Stimulated activated CD4-positive, alpha-beta T cell treated with anti-CD3 and anti-CD28 coated beads, TNF-alpha, amount 100 ng/mL, for 24 hours (primary cell): Measurements from ENCODE around the gene KIF1A.
"Not testable (repeated sequence)": the region's sequence is repeated elsewhere in the genome, so short reads cannot be mapped to it uniquely, and the experiment has no call there.

ENCODE experiments used
- DNase-seq, 3 experiments: peaks; one replicate each; pipeline ENCODE4 v3.0.0-alpha.2; 2020; ENCODE audit warnings: low read depth in 3 of 3

Gene KIF1A

DNA sequence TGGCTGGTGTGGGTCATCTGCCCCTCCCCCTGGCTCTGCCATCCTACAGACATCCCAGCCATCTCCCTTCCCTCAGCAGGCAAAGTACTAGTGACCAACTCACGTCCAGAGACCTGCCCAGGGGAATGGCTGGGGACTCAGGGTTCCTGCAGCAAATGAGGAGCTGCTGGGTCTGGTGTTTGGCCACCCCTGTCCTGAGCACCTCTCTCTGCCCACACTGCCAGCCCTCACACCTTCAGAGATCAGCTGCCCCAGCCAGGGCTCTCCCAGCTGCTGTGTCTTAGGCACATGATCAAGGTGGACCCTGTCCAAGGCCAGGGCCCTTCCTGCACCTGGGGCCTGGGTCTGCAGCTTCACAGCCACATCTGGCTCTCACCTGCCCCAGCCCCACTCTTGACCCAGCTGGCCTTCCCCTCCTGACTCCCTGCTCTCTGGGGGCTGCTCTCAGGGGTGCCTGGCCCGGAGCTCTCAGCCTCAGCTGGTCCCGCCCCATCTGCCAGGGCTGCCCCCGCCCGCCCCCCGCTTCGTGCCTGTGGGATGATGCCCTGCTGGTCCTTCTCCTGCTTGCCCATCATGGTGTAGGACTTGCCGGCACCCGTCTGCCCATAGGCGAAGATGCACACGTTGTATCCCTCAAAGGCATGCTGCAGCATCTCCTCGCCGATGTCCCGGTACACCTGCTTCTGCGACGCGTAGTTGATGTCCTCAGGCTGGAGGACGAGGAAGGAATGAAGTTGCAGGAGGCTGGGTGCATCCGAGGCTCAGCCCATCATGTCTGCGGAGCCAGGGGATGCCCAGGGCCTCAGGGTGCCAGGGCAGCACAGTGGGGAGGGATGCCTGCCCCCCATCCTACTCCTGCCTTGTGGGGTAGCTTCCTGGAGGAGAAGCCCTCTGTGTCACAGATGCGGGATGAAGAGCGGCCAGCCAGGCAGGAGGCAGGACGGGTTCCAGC lies 32.2 kb downstream of the KIF1A start:
- no peak for DNase-seq

DNA sequence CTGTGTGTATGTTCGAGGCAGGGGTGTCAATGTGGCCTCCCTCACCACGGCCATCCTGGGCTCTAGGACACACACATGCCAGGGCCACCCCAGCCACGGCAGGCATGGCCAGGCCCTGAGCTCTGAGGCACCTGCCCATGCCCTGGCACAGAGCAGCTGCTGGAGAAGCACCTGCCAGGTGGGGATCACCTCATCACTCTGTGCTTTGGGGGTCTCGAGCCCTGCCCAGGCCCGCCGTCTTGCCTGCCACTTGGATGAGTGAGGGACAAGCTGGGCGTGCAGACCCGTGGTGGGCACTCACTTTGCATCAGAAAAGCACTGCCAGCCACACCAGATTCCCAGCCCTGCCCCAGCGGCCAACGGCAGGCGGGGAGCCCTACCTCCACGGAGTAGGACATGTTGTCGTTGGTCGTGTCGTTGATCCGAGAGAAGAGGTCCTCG lies 33.1 kb downstream of the KIF1A start:
- DNase-seq, result no peak

DNA sequence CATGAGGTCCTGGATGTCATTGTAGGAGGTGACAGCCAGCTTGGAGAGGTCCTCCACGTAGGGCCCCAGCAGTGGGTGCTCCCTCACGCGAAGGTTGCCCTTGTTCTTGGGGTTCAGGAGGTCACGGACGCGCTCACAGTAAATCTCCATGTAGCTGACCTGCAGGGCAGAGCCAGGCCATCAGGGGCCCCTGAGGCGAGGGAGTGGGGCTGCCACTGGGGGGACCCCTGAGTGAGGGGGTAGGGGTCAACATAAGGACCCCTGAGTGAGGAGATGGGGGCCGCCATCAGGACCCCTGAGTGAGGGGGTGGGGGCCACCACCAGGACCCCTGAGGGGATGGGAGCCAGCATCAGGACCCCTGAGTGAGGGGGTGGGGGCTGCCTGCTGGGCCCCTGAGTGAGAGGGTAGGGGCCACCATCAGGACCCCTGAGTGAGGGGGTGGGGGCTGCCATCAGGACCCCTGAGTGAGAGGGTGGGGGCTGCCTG lies 33.6 kb downstream of the KIF1A start:
- DNase-seq, result no peak

DNA sequence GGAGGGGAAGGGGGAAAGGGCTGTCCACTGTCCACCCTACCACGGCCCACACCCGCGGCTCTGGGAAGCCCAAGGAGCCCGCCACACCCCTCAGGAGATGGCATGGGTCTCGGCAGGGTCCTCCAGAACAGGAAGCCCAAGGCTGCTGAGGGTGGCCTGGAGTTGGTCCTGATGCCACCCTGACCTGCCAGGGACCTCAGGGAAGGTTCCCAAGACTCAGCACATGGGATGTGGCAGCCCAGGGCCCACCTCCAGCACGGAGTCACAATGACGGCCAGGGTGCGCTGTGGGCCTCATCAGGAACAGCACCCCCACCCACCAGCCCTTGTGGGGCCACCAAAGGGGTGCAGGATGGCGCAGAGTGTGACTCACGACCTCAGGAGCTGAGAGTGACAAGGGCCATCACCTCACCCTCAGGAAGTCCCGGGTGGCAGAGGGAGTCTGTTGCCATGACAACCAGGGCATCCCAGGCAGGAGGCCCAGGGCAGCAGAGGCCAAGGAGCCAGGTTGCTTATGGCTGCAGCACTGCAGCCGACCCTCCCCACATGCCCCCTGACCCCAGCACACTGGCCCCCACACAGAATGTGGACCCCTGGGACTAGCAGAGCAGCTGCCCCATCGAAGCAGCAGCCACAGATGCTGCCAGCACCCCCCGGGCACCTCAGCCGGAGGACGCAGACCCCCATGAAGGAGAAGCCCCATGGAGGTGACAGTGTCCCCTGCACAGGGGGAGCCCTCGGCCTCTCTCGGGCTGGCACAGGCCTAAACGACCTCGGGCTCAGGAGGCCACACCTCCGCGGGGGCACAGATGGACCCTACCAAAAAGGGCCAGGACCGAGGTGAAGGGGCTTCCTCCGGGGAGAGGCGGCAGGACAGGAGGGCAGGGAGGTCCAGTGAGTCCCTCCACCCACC lies 34.3 kb downstream of the KIF1A start:
- no peak for DNase-seq

DNA sequence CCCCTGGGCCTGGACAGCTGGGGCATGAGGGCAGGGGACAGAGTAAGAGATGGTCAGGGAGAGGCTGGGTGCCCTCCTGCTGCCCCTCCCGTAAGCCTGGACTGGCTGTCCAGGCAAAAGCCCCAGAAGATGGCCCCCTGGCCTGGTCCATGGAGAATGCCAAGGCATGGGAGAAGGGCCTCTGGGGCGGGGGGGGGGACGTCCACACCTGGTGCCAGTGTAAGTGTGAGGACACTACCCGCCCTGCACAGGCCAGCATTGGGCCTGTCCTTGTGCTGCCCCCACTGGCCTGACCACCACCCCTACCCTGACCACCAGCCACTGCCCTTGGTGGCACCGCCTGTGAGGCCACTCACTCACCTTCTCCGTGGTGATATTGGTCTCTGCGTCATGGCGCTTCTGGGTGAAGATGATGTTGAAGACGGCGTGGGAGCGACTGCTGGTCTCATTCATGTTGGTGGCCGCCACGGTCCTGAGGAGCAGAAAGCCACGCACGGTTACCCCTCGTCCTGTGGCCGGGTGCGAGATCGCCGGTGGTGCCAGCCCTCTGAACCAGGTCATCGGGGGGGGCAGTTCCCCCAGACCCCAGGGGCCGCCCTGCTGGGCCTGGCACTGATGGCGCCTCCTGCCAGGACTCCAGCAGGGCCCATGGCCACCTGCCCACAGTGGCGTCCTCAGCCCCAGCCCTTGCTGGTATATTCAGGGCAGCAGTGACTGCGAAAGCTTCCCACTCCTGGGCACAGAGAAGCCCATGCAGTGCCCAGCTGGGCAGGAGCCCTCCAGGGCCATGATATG lies 35.2 kb downstream of the KIF1A start:
- no peak for DNase-seq

DNA sequence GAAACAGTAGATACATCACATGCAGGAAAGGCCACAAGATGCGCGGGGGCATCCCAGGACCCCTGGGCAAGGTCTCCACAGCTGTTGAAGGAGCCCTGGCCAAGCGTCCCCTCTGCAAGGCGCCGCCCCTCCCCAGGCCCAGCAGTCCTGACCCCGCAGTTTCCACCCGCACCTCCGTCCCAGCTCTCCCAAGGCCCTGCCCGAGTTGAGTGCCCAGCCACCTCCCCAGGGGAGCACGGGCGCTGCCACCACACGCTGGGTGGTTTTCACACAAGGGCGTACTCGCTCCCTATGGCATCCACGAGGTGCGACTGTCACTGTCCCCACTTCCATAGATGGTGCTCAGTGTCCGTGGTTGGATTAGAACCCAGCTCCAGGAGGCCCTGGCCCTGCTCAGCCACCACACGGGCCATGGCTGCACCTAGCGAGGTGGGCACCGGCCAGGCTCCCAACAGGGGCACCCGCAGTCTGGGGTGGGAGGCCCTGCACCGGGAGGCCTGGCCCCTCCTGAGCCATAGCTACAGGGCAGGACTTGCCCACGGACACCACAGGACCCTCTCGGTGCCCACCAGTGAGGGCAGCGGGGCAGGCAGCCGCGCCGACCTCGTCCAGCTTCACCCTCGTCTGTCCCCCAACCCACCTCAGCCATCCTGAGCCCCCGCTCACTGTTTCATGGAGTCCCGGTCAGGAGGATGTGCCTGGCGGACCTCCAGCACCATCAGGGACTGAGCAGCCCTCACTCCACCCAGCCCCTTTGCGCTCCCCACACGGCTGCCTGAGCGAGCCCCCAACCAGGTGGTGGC lies 36.0 kb downstream of the KIF1A start:
- DNase-seq, result no peak

DNA sequence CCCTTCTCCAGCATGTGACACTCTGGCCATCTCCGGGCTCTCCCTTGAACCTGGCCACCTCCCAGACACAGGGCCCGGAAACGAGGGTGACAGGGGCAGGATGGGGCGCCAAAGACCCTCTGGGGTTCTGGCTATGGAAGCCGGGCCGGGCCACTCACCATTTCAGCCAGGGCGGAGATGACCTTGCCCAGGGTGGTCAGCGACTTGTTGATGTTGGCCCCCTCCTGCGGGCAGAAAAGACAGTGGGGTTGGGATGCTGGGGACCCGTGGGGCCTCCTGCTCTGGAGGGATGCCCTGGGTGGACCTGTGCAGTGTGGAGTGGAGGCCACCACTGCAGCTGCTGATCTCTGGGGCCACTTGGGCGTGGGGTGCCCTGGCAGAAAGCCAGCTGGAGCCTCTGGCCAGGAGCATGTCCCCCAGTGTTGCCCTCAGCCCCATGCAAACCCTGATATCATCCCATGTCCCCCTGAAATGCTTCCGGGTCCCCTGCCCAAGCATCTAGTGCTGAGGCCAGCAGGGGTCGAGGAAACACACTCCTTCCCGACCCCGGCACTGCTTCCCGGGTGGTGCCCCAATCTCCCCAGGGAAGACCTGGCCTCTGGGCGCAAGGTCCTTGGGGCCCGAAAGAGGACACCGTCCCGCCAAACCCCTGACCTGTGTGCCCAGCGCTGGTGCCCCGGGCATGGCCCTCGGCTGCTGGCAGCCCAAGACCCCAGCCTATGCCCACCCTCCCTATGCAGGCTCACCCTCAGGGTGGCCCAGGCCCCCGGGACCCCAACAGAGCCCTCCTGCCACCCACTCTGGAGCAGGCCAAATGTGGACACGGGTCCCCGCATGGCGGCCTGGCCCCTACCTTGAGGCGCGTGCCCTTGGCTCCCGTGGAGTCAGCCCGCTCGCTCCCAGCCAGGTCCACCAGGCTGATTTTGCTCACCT lies 36.9 kb downstream of the KIF1A start:
- no peak for DNase-seq

DNA sequence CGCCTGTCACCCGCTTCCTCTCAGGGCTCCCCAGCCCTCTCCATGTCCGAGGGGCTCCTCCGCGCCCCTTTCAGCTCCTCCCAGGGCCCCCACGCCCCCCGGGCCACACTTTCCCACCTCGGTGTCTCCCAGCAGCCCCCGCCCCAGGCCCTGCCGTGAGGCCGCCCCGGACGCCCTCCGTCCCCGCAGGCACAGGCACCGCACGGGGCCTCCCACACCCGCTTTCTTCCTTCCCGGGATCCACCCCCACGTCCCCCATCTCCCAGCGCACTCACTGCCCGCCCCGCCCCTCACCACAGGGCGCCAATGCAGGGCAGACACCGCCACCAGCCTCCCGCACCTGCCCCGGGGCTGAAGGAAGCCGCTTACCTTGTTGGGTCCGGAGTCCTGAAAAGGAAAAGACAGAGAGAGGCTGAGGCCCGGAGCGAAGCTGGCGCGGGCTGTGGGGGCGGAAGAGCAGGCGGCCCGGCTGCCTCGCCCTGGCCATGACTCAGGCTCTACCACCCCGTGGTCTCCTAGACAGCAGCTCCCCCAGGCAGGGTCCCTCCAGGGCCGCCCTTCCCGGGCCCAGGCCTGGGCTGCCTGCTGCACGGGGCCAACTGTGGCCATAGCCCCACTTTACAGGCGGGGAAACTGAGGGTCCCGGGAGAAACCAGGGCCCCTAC lies 37.7 kb downstream of the KIF1A start:
- no peak for DNase-seq

DNA sequence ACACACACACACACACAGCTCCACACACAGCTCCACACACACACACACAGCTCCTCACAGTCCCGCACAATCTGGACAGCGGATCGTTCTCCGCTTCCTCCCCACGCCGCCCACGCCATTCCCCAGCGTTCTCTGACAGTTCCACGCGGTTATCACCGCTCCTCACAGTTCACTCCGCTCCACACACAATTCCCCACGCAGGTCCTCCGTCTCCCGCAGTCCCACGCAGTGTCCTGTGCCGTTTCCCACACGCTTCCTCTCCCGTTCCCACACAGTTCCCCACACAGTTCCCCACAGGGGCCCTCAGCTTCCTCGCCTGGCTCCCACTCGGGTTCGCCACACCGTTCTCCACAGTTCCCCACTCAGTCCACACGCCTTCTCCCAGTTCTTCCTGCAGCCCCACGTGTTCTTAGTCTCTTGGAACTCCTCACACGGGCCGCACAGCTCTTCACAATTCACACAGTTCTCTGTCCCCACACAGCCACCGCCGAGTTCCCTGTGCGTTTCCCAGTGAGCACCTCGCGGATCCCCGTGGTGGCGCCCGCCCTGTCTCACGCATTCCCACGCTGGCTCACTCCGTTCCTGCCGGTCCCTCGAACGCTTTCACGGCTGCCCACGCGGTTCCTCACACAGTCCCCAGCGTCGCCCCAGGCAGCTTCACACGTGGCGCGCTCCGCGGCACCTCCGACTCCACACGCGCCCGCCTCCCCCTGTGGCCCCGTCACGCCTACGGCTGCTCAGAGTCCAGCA lies 38.4 kb downstream of the KIF1A start:
- DNase-seq, result no peak

DNA sequence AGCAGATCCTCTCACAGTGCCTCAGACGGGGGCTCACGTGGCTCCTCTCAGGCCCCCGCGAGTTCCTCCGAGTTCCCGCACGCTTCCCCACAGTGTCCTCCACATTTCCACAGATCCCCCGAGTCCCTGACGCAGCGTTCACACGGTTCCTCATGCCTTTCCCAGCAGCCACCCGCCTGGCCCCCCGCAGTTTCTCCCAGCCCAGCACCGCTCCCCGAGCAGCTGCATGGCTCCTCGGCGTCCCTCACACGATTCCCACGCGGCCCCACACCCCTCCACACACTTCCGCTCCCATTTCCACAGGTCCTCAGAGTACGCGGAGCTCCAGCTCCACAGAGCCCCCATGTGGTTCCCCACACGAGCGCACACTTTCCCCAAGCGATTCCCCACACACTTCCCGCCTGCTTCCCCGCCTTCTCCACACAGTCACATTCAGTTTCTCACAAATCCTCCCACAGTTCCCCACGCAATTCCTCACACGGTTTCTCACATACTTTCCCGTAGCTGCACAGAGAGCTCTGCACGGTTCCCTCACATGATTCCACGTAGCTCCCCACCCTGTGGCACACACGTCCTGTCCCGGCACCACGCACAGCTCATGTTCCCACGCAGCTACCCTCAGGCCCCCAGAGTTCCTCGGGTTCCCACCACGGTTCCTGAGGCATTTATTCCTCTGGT lies 39.9 kb downstream of the KIF1A start:
- no peak for DNase-seq

DNA sequence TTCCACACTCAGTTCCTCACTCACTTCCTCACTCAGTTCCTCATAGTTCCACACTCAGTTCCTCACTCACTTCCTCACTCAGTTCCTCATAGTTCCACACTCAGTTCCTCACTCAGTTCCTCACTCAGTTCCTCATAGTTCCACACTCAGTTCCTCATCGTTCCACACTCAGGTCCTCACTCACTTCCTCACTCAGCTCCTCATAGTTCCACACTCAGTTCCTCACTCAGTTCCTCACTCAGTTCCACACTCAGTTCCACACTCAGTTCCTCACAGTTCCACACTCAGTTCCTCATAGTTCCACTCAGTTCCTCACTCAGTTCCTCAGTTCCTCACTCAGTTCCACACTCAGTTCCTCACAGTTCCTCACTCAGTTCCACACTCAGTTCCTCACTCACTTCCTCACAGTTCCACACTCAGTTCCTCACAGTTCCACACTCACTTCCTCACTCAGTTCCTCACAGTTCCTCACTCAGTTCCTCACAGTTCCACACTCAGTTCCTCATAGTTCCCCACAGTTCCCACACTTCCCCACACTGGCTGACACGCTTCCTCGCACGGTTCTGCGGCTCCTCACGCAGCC lies 40.7 kb downstream of the KIF1A start:
- not testable (repeated sequence) for DNase-seq

DNA sequence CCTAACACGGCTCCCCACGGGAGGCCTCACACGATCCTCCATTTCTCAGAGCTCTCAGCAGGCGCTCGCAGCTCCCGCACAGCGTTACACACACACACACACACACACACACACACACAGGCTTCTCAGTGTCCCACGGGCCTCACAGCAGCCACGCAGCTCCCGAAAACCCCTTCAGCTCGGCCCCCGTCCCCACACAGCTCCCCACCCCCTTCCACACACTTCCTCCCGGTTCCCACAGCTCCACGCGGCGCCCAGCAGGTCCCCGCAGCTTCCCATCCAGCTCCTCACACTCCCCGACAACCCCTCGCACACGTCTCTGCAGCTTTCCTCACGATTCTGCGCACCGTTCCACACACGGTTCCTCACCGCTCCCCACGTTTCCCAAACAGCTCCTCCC lies 41.6 kb downstream of the KIF1A start:
- no peak for DNase-seq

DNA sequence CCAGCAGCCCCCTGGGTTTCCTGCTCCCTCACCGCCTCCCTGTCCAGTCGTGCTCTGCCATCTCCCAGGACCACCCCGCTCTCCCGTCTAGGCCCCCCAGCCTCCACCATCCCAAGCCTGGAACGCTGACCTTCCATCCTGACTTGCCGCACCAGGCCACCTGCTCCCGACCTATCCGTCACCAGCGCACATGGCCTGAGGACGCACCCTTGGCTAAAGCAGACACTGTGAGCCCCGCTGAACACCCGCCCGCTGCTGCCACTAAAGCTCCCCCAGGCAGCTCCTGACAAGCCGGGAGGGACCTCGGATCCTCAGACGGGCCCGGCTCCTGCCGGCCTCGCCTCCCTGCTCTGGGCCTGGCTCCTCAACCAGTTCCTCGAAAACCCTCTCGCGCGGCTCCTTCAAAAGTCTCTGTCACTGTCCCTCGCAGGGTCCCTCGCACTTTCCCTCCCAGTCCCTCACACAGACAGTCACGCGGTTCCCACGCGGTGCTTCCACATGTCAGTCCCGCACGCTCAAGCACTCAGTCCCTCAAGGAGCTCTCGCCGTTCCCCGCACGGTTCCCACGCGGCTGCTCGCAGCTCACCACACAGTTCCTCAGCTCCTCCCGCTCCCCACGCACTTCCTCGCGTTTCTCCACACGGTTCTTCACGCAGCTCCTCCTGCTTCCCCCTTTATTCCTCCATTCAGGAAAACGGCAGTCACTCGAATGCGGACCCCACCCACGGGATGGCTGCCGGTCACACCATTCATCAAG lies 42.4 kb downstream of the KIF1A start:
- DNase-seq, result no peak

DNA sequence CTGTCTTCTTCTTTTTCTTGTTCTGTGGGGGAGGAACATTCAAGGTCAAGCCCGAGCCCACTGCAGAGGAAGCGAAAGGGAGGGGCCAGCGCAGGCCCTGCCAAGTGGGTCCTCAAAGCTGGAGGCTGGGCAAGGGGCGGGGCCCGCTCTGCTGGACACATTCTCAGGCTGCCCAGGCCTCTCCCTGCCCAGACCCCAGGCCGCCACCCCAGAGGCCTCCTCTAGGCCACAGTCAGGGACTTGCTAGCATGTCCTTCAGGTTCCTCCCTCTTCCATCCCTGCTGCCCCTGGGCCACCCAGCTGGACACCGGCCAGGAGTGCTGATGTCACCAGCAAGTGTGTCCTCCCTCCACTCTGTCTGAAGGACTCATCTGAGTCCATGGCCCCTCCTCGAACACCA lies 44.1 kb downstream of the KIF1A start:
- DNase-seq, result no peak

DNA sequence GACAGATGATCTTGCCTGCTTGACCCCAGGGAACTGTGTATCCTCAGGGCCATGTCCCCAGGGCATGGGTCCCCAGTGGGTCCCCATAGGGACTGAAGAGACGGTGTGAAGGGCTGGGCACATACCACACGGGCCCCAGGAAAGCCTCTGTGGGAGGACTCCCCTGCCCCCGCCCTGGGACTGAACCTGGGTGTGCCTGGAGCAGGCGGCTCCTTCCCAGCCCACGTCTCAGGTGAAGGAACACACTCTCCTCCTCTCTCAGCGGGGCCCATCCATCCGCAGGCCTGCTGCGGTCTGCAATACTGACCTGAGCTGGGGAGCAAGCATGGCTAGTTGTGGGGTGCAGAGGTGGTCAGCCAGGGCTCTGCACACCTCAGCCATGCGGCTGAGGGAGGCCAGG lies 45.2 kb downstream of the KIF1A start:
- no peak for DNase-seq

DNA sequence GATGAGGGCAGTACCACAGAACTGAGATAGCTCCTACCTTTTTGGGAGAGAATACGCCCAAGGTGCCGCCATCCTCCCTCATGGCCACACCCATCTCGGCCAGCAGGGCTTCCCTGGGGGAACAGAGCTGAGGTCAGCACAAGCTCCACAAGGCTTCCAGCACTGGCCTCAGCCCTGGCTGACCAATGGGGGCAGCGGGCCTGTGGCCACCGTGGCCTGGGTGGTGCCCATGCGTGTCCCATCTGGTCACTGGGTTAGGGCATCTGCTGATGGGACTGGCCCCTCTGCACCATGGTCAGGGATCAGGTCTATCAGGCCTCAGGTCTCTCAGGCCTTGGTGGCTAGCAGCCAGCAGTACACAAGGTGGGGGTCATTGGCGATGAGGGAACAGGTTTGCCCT lies 50.9 kb downstream of the KIF1A start:
- DNase-seq, result no peak

DNA sequence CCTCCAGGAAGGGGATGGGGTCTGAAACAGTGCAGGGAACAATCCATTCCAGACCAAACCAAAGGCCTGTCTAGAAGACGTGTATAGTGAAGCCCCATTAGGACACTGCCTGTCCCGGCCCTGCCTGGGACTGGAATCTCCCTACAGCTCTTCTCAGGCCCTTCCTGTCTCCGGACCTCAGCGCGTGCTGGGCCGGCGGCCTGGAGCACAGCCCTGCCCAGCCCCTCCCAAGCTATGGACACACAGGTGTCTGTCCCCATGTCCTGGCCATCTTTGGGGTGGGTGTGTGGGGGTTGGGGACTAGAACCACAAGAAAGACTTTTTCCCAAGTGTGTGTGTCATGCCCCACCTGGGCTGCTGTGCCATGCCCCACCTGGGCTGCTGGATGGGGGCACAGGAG lies 51.8 kb downstream of the KIF1A start:
- DNase-seq, result no peak
